Esophagus squamous epithelium (tissue), 4 donors: Measurements from ENCODE around the gene CASP6.

Experiments
- CTCF ChIP-seq, 6 experiments: fragments of 450-650 bp in 4 of 6; fragments of 200-600 bp in 2 of 6; sonication (generic) in 2 of 6; IDR thresholded peaks; one replicate each; pipeline ENCODE4 v1.5.1; 2016 to 2019; ENCODE audit warnings: antibody characterized with exemption in 6 of 6, mild to moderate bottlenecking in 4 of 6, moderate library complexity in 4 of 6
- POLR2A ChIP-seq, 4 donors: fragments of 450-650 bp; IDR thresholded peaks; one replicate each; pipeline ENCODE4 v1.6.1; 2017; ENCODE audit warnings: antibody characterized with exemption in 4 of 4, mild to moderate bottlenecking in 4 of 4, moderate library complexity in 3 of 4

- TF ChIP-seq CTCF (IDR thresholded peaks at IDR 0.05) (no peak), POLR2A (IDR thresholded peaks at IDR 0.05) (no peak)
These were observed 43.5 kb upstream of the CASP6 start for GRCh38 chr4:109746728-109747127.
